Urothelium cell line (cell line): ENCODE measurements around the gene RAC2.
A peak's percentile ranks its signal among the peaks of the same experiment; 100 is the strongest.

ENCODE experiments used
- DNase-seq: peaks from one replicate; pipeline ENCODE4 v3.0.0; 2011; ENCODE audit warnings: low spot score, mixed read lengths
- FAIRE-seq: peaks from 2 replicates; lab custom pipeline; 2011; peaks lifted over from hg19 to GRCh38; lab: Jason Lieb, UNC

Gene RAC2

GRCh38 chr22:37179622-37180420, 64.2 kb downstream of the RAC2 start:
- FAIRE-seq (no peak), DNase-seq (no peak)

DNA sequence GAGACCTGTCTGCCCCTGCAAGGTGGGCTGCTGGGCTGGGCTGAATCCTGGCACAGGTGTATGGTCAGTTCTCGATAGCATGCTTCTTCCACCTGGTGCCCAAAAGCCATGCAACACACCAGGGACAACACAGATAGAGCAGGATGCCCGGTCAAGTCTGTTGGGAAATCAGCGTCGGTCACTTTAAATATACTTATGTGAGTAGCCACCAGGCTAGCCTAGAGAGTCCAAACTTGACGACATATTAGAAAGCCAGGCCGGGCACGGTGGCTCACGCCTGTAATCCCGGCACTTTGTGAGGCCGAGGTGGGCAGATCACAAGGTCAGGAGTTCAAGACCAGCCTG, 65.0 kb downstream of the RAC2 start:
- no peak for DNase-seq

GRCh38 chr22:37178350-37179125, 65.5 kb downstream of the RAC2 start:
- DNase-seq (no peak), FAIRE-seq (no peak)

More for the DNA sequence above, 65.0 kb downstream of the RAC2 start:
- no peak for FAIRE-seq

- FAIRE-seq (peak; percentile 44), DNase-seq (no peak)
Measured at GRCh38 chr22:37177755-37178154, 66.3 kb downstream of the RAC2 start.

DNA sequence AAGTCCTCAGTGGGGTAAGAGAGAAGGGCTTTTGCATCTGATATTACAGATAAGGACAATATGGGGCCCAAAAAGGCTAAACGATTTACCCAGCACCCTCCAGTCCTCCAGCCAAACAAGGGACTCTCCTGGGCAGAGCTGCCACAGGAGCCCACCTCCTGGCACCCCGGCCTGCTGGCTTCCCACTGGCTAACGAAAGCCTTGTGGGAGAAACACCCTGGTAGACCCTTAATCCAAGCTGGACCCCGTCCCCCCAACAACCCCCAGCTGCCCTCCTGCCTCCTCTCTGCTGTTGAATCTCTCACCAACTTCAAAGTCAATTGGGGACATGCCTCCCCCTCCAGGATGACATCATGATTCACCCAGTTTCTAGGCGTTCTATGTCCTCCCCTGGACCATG, 66.8 kb downstream of the RAC2 start:
- DNase-seq (no peak), FAIRE-seq (no peak)

DNA sequence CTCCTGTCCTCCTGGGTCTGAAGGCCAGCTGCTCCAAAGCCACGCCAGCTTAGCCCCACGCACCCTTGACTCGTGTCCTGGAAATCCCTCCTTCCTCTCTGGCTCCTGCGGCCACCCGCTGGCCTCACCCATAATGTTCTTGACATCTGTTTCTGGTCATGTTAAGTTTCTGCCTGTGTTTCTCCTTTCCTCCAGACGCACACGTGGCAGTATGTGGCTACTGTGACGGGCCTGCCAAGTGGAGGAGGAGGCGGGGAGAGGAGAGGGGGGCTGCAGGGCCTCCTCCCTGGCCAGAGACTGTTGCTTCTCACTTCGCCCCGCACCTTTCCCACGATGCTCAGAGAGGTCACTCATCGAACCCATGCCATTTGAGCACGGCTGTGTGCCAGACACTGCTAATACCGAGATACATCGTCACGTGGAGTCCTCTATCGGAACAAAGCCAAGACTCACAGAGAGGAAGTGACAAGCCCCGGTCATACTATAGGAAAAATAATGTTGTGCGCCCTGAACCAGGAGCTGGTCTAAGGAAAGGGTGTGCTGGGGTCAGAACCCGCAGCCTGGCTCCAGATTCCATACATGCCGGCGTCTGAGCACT, 67.5 kb downstream of the RAC2 start:
- no peak for DNase-seq
- FAIRE-seq = peak; percentile 44

DNA sequence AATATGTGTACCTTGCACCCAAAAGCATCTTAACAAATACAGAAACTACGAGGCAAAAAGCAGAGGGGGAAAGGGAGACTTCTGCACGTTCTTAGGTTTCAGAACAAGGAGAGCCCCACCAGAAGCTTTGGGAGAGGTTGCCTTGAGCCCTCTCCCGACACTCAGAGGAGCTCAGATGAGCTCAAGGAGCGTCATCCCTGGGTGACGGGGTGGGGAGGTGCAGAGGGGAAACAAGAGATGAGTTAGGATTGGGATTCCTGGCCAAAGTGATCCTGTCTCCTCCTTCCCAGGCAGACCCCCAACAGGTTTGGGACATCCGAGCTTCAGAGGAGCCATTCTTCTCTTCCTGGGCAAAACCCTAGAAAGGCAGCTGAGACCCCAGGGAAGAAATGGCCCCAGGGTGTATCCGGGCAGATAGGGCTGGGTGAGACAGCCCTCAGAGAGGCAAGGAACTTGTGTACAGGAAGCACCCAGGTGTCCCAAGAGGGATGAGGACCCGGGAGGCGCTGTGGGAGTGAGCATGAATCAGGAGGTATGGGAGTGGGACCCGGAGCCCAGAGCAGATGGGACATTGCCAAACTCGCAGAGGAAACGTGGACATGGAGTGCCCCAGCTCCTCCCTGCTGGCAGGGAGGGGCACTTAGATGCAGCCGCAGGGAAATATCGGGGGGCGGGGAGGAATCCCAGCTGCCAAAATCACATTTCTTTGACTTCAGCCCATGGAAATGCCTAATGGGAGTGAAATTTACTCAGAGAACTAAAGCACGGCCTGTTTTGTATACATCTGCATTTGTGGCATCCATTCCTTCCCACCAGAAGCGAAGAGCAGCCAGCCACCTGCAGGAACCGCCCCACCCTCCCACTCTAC, 68.4 kb downstream of the RAC2 start:
- FAIRE-seq = no peak
- DNase-seq = no peak
